Mesenchymal stem cell (in vitro differentiated cells and primary cell): ENCODE measurements around the gene UQCC3. TPM values are rescaled to one million over a fixed set of nuclear protein-coding genes. Genes with fewer than 3 reads are reported as not detected.

ENCODE experiments used
- DNase-seq: peaks from one replicate; pipeline ENCODE4 v3.0.0-alpha.2; 2013
- H2AFZ ChIP-seq: one replicate; pipeline ENCODE4 v1.6.1; 2013; ENCODE audit warnings: low read depth, mild to moderate bottlenecking, control low read depth, inconsistent platforms, low read length, moderate library complexity
- H2AK5ac ChIP-seq: 2 replicates; pipeline ENCODE4 v1.6.1; 2013; ENCODE audit warnings: low read length, moderate library complexity, mild to moderate bottlenecking, inconsistent platforms; ENCODE audit not compliant: severe bottlenecking
- H2BK120ac ChIP-seq: one replicate; pipeline ENCODE4 v1.6.1; 2013; ENCODE audit warnings: low read depth, mild to moderate bottlenecking, inconsistent platforms, low read length, moderate library complexity
- H2BK12ac ChIP-seq, 2 experiments: one replicate each; pipeline ENCODE4 v1.6.1; 2013; ENCODE audit warnings: inconsistent platforms in 2 of 2, low read length in 2 of 2, mild to moderate bottlenecking in 2 of 2, moderate library complexity in 2 of 2, control low read depth in 1 of 2
- H2BK15ac ChIP-seq: one replicate; pipeline ENCODE4 v1.6.1; 2013; ENCODE audit warnings: mild to moderate bottlenecking, low read depth, inconsistent platforms; ENCODE audit not compliant: poor library complexity, severe bottlenecking
- H2BK5ac ChIP-seq: 2 replicates; pipeline ENCODE4 v1.6.1; 2013; ENCODE audit warnings: low read depth, mild to moderate bottlenecking, low read length, control low read depth, inconsistent platforms; ENCODE audit not compliant: poor library complexity, severe bottlenecking
- H3K14ac ChIP-seq, 2 experiments: one replicate each; pipeline ENCODE4 v1.6.1; 2013; ENCODE audit warnings: inconsistent platforms in 2 of 2, low read length in 2 of 2, control low read depth in 1 of 2, mild to moderate bottlenecking in 1 of 2, moderate library complexity in 1 of 2
- H3K18ac ChIP-seq, 2 experiments: one replicate each; pipeline ENCODE4 v1.6.1; 2013; ENCODE audit warnings: inconsistent platforms in 2 of 2, low read length in 2 of 2, control low read depth in 1 of 2, low read depth in 1 of 2, mild to moderate bottlenecking in 1 of 2
- H3K23ac ChIP-seq, 2 experiments: one replicate each; pipeline ENCODE4 v1.6.1; 2013; ENCODE audit warnings: inconsistent platforms in 2 of 2, low read length in 2 of 2, mild to moderate bottlenecking in 2 of 2, moderate library complexity in 2 of 2, control low read depth in 1 of 2
- H3K27ac ChIP-seq: 2 replicates; pipeline ENCODE4 v1.5.1; 2013; ENCODE audit warnings: mild to moderate bottlenecking, moderate library complexity, low read length, control low read depth, inconsistent platforms; ENCODE audit not compliant: poor library complexity, severe bottlenecking
- H3K27me3 ChIP-seq, 2 experiments: 2 replicates each; pipeline versions ENCODE4 v1.6.1 to v1.7.0; 2013; ENCODE audit warnings: low read length in 2 of 2, mild to moderate bottlenecking in 2 of 2, moderate library complexity in 2 of 2, control low read depth in 1 of 2, inconsistent platforms in 1 of 2; ENCODE audit not compliant: control insufficient read depth in 1 of 2, insufficient read depth in 1 of 2
- H3K36me3 ChIP-seq, 2 experiments: 2 replicates each; pipeline versions ENCODE4 v1.6.1 to v1.7.0; 2013; ENCODE audit warnings: low read length in 2 of 2, control low read depth in 1 of 2, inconsistent platforms in 1 of 2, low read depth in 1 of 2, mild to moderate bottlenecking in 1 of 2; ENCODE audit not compliant: insufficient read depth in 2 of 2, control insufficient read depth in 1 of 2
- H3K4ac ChIP-seq, 2 experiments: one replicate each; pipeline ENCODE4 v1.6.1; 2013; ENCODE audit warnings: inconsistent platforms in 2 of 2, low read length in 2 of 2, mild to moderate bottlenecking in 2 of 2, moderate library complexity in 2 of 2, control low read depth in 1 of 2, low read depth in 1 of 2
- H3K4me1 ChIP-seq: 2 replicates; pipeline ENCODE4 v1.6.1; 2013; ENCODE audit warnings: low read depth, low read length, control low read depth; ENCODE audit not compliant: control insufficient read depth, insufficient read depth
- H3K4me2 ChIP-seq: 2 replicates; pipeline ENCODE4 v1.6.1; 2013; ENCODE audit warnings: low read length, mild to moderate bottlenecking, inconsistent platforms; ENCODE audit not compliant: poor library complexity, severe bottlenecking
- H3K4me3 ChIP-seq, 2 experiments: 2 replicates each; pipeline versions ENCODE4 v1.5.1 to v1.7.0; 2013; ENCODE audit warnings: low read length in 2 of 2, mild to moderate bottlenecking in 2 of 2, control low read depth in 1 of 2, low read depth in 1 of 2; ENCODE audit not compliant: insufficient read depth in 1 of 2
- H3K79me1 ChIP-seq: replicated peaks from 2 replicates; pipeline ENCODE4 v1.6.1; 2013; ENCODE audit warnings: mild to moderate bottlenecking, control low read depth, low read length, inconsistent platforms; ENCODE audit not compliant: poor library complexity, severe bottlenecking
- H3K9ac ChIP-seq: 2 replicates; pipeline ENCODE4 v1.7.0; 2013; ENCODE audit warnings: mild to moderate bottlenecking, low read length, moderate library complexity
- H3K9me3 ChIP-seq: 2 replicates; pipeline ENCODE4 v1.7.0; 2013; ENCODE audit warnings: mild to moderate bottlenecking, low read length; ENCODE audit not compliant: control insufficient read depth
- H4K8ac ChIP-seq: one replicate; pipeline ENCODE4 v1.6.1; 2013; ENCODE audit warnings: inconsistent platforms, mild to moderate bottlenecking, low read length, moderate library complexity
- H4K91ac ChIP-seq: one replicate; pipeline ENCODE4 v1.6.1; 2013; ENCODE audit warnings: mild to moderate bottlenecking, low read length, inconsistent platforms
- WGBS: methylation state at CpG from one replicate; pipeline ENCODE4 v1.1.7; 2013; ENCODE audit warnings: mixed read lengths; 5-methylcytosine and 5-hydroxymethylcytosine counted together
- polyA plus RNA-seq, 2 experiments: library from polyadenylated mRNA; stranded (reverse); fragments of 200-250 nt; gene quantifications; one replicate each; pipeline ENCODE4 v1.2.3, GENCODE V29; 2013

UQCC3 gene, protein sequence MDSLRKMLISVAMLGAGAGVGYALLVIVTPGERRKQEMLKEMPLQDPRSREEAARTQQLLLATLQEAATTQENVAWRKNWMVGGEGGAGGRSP
- polyA plus RNA-seq (2013, experiment 1 of 2): 6.9 TPM
- 7.1 TPM for polyA plus RNA-seq (2013, experiment 2 of 2)

- Histone ChIP-seq H3K18ac (peak within 1 kb of the TSS; percentile 42 to 97), H2AFZ (peak within 1 kb of the TSS; percentile 72), H2BK120ac (peak within 1 kb of the TSS; percentile 89), H3K36me3 (peaks cover 10 to 39% of the 10 kb centered on the region in 2 experiments), H3K27ac (peak within 1 kb of the TSS; percentile 98), H2BK15ac (peak within 1 kb of the TSS; percentile 86), H3K14ac (peak within 1 kb of the TSS in 1 of 2 experiments; percentile 39), H4K8ac (peak within 1 kb of the TSS; percentile 99), H3K9me3 (no peaks in the 10 kb centered on the region), H3K4ac (peak within 1 kb of the TSS; percentile 94 to 97), H3K4me3 (peak within 1 kb of the TSS; percentile 75 to 94), H4K91ac (peak within 1 kb of the TSS; percentile 95), H3K9ac (peak within 1 kb of the TSS; percentile 98), H3K23ac (peak within 1 kb of the TSS in 1 of 2 experiments; percentile 92), H3K27me3 (no peaks in the 10 kb centered on the region), H3K4me1 (peaks cover 11% of the 10 kb centered on the region), H2AK5ac (peak within 1 kb of the TSS; percentile 50), H3K79me1 (peaks cover 11% of the 10 kb centered on the region), H2BK5ac (peak within 1 kb of the TSS; percentile 46), H2BK12ac (peak within 1 kb of the TSS; percentile 29 to 35), H3K4me2 (peak within 1 kb of the TSS; percentile 85)
- peak; percentile 91 for DNase-seq
- under 1% methylated on average over 59 of the region's 59 CpGs for WGBS
Measured at GRCh38 chr11:62671608-62672389, at the start of gene UQCC3, which contains the start of gene LBHD1. Gene UQCC3, plus strand, starts transcription at chr11:62671673. Its CDS starts 73 bp downstream, at chr11:62671746. Gene LBHD1, minus strand, starts transcription at chr11:62672267. Its CDS starts 2,236 bp downstream, at chr11:62670031.

DNA sequence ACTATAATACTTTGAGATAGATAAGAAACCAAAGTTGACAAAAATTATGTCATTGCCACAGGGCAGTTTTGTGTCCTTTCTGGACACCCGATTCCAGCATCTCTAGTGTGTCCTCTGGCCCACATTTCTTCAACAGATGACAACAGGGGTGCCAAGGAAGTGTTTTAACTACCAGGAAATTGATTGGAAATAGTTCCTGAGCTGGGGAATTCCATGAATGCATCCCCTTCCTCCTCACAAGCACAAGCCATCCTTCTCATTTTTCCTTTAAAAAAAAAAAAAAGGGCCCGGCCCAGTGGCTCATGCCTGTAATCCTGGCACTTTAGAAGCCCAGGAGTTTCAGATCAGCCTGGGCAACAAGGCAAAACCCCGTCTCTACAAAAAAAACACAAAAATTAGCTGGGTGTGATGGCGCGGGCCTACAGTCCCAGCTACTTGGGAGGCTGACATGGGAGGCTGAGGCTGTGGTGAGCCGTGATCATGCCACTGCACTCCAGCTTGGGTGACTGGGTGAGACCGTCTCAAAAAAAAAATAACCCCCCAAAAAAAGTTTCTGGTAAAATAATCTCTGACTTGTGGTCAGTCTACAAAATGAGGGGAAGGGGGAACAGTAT, 48.9 kb upstream of the UQCC3 start:
- no peak overlapping the region for H3K14ac ChIP-seq
- H3K4ac ChIP-seq: peak overlapping the region in 1 of 2 experiments; percentile 51
- no peak overlapping the region for H2BK12ac ChIP-seq
- H4K91ac ChIP-seq: no peak overlapping the region
- H3K79me1 ChIP-seq: no peaks in the 10 kb centered on the region
- no peak overlapping the region for H2BK15ac ChIP-seq
- DNase-seq: no peak
- H2AK5ac ChIP-seq: peak overlapping the region; percentile 61
- H3K4me2 ChIP-seq: no peak overlapping the region
- H3K18ac ChIP-seq: peak overlapping the region in 1 of 2 experiments; percentile 69
- peak overlapping the region; percentile 86 for H3K27ac ChIP-seq
- peak overlapping the region in 1 of 2 experiments; percentile 90 for H3K4me3 ChIP-seq
- H3K9me3 ChIP-seq: no peaks in the 10 kb centered on the region
- WGBS: 100% methylated on average over 3 of the region's 7 CpGs
- H3K27me3 ChIP-seq: no peaks in the 10 kb centered on the region
- peaks cover 35 to 40% of the 10 kb centered on the region in 2 experiments for H3K36me3 ChIP-seq
- no peak overlapping the region for H2BK120ac ChIP-seq
- peaks cover 3% of the 10 kb centered on the region for H3K4me1 ChIP-seq
- peak overlapping the region; percentile 37 for H2BK5ac ChIP-seq
- peak overlapping the region; percentile 91 for H3K9ac ChIP-seq
- peak overlapping the region; percentile 68 for H4K8ac ChIP-seq
- no peak overlapping the region for H2AFZ ChIP-seq
- H3K23ac ChIP-seq: no peak overlapping the region

GRCh38 chr11:62627713-62628112, 43.8 kb upstream of the UQCC3 start:
- no peak for DNase-seq

GRCh38 chr11:62632492-62632891, 39.0 kb upstream of the UQCC3 start:
- H3K23ac ChIP-seq: no peak overlapping the region
- no peak overlapping the region for H3K18ac ChIP-seq
- no peak overlapping the region for H2AFZ ChIP-seq
- H3K79me1 ChIP-seq: peaks cover 45% of the 10 kb centered on the region
- H3K36me3 ChIP-seq: peaks cover 77 to 98% of the 10 kb centered on the region in 2 experiments
- H2BK5ac ChIP-seq: no peak overlapping the region
- no peak overlapping the region for H3K4me3 ChIP-seq
- H2AK5ac ChIP-seq: no peak overlapping the region
- H2BK15ac ChIP-seq: no peak overlapping the region
- H3K4me2 ChIP-seq: no peak overlapping the region
- no peaks in the 10 kb centered on the region for H3K4me1 ChIP-seq
- no peak overlapping the region for H3K27ac ChIP-seq
- no peak for DNase-seq
- H3K9ac ChIP-seq: no peak overlapping the region
- H2BK12ac ChIP-seq: no peak overlapping the region
- H3K9me3 ChIP-seq: no peaks in the 10 kb centered on the region
- H3K27me3 ChIP-seq: no peaks in the 10 kb centered on the region
- H4K8ac ChIP-seq: no peak overlapping the region
- H2BK120ac ChIP-seq: no peak overlapping the region
- no peak overlapping the region for H3K14ac ChIP-seq
- no peak overlapping the region for H4K91ac ChIP-seq
- 97% methylated on average over 6 of the region's 6 CpGs for WGBS
- H3K4ac ChIP-seq: no peak overlapping the region

More at GRCh38 chr11:62627713-62628112, 43.8 kb upstream of the UQCC3 start:
- no peak overlapping the region for H3K14ac ChIP-seq
- H2BK120ac ChIP-seq: no peak overlapping the region
- H3K4ac ChIP-seq: no peak overlapping the region
- no peak overlapping the region for H3K9ac ChIP-seq
- no peaks in the 10 kb centered on the region for H3K9me3 ChIP-seq
- H2BK15ac ChIP-seq: no peak overlapping the region
- peaks cover 24% of the 10 kb centered on the region for H3K79me1 ChIP-seq
- no peaks in the 10 kb centered on the region for H3K27me3 ChIP-seq
- H4K91ac ChIP-seq: no peak overlapping the region
- H3K23ac ChIP-seq: no peak overlapping the region
- no peak overlapping the region for H2AFZ ChIP-seq
- no peak overlapping the region for H3K27ac ChIP-seq
- peaks cover 81 to 82% of the 10 kb centered on the region in 2 experiments for H3K36me3 ChIP-seq
- H3K4me3 ChIP-seq: no peak overlapping the region
- no peak overlapping the region for H2BK12ac ChIP-seq
- no peak overlapping the region for H2AK5ac ChIP-seq
- 95% methylated on average over 3 of the region's 3 CpGs for WGBS
- no peak overlapping the region for H4K8ac ChIP-seq
- H3K18ac ChIP-seq: no peak overlapping the region
- no peaks in the 10 kb centered on the region for H3K4me1 ChIP-seq
- no peak overlapping the region for H2BK5ac ChIP-seq
- no peak overlapping the region for H3K4me2 ChIP-seq
